GM21515 (cell line): Measurements from ENCODE around the gene TJP2.

Source experiments
- ATAC-seq: cut with Tn5 transposase; IDR thresholded peaks from one replicate; pipeline ENCODE4 v1.9.1; 2021; ENCODE audit not compliant: unreplicated experiment

TJP2 gene

GRCh38 chr9:69323861-69324260 is 149.8 kb downstream of the TJP2 start:
- no peak for ATAC-seq
